HepG2 (cell line): Measurements from ENCODE around the gene GTF2I. TPM values are rescaled to one million over a fixed set of nuclear protein-coding genes. Genes with fewer than 3 reads are reported as not detected.
A peak's percentile ranks its signal among the peaks of the same experiment; 100 is the strongest.

Experiments
- ARNT2 ChIP-seq: sonication (generic); formaldehyde crosslinking; IDR thresholded peaks from 2 replicates; pipeline ENCODE4 v1.8.0; 2022; ENCODE audit warnings: mild to moderate bottlenecking, low read depth, missing genetic modification reagents, moderate library complexity
- BCL6 ChIP-seq: IDR thresholded peaks from 2 replicates; pipeline ENCODE4 v1.6.1; 2016; ENCODE audit warnings: missing genetic modification reagents, missing compliant biosample characterization
- CSRNP1 ChIP-seq: sonication (generic); formaldehyde crosslinking; IDR thresholded peaks from 2 replicates; pipeline ENCODE4 v1.8.1; 2023; ENCODE audit warnings: mild to moderate bottlenecking, missing genetic modification reagents
- ELF3 ChIP-seq: IDR thresholded peaks from 2 replicates; pipeline ENCODE4 v1.6.1; 2016; ENCODE audit warnings: missing genetic modification reagents, missing compliant biosample characterization
- HNF4G ChIP-seq, 2 experiments: sonication (generic) in 1 of 2; formaldehyde crosslinking in 1 of 2; IDR thresholded peaks; 2 replicates each; pipeline versions ENCODE4 v1.4.0 to v1.6.1; 2011 to 2020; ENCODE audit warnings: borderline replicate concordance in 2 of 2, low read depth in 2 of 2, mild to moderate bottlenecking in 2 of 2, low read length in 1 of 2, missing genetic modification reagents in 1 of 2, moderate library complexity in 1 of 2
- ISX ChIP-seq: sonication (generic); formaldehyde crosslinking; conservative IDR thresholded peaks from 2 replicates; pipeline ENCODE4 v1.5.0; 2020; ENCODE audit warnings: missing genetic modification reagents
- NBN ChIP-seq: fragments of 450-650 bp; conservative IDR thresholded peaks from 2 replicates; pipeline ENCODE4 v1.6.1; 2017
- NR2F2 ChIP-seq: IDR thresholded peaks from 2 replicates; pipeline ENCODE4 v1.6.1; 2012; ENCODE audit warnings: low read depth, inconsistent platforms, borderline replicate concordance
- POLR2AphosphoS2 ChIP-seq: IDR thresholded peaks from 2 replicates; pipeline ENCODE4 v1.6.1; 2011; ENCODE audit warnings: low read depth, low read length, improper control_type of control experiment
- SOX6 ChIP-seq, 2 experiments: fragments of 450-650 bp in 1 of 2; sonication (generic) in 1 of 2; formaldehyde crosslinking in 1 of 2; IDR thresholded peaks; 2 replicates each; pipeline versions ENCODE4 v1.4.0 to v1.6.1; 2017 to 2020; ENCODE audit warnings: antibody characterized with exemption in 1 of 2, mild to moderate bottlenecking in 1 of 2, missing genetic modification reagents in 1 of 2
- STAT5B ChIP-seq: sonication (generic); formaldehyde crosslinking; IDR thresholded peaks from 2 replicates; pipeline ENCODE4 v1.4.0; 2020; ENCODE audit warnings: missing genetic modification reagents
- TARDBP ChIP-seq: sonication (generic); formaldehyde crosslinking; IDR thresholded peaks from 2 replicates; pipeline ENCODE4 v1.8.0; 2022; ENCODE audit warnings: mild to moderate bottlenecking, missing genetic modification reagents
- TBX2 ChIP-seq: sonication (generic); formaldehyde crosslinking; IDR thresholded peaks from 2 replicates; pipeline ENCODE4 v1.5.0; 2020; ENCODE audit warnings: missing genetic modification reagents, mild to moderate bottlenecking, borderline replicate concordance
- TCF7 ChIP-seq: sonication (generic); IDR thresholded peaks from 2 replicates; pipeline ENCODE4 v1.6.1; 2016; ENCODE audit warnings: antibody characterized with exemption, low read depth
- YEATS2 ChIP-seq: sonication (generic); formaldehyde crosslinking; IDR thresholded peaks from 2 replicates; pipeline ENCODE4 v1.4.0; 2020; ENCODE audit warnings: missing genetic modification reagents, borderline replicate concordance
- ZNF138 ChIP-seq: sonication (generic); formaldehyde crosslinking; IDR thresholded peaks from 2 replicates; pipeline ENCODE4 v1.5.0; 2020; ENCODE audit warnings: mild to moderate bottlenecking, low read depth, missing genetic modification reagents
- ZNF232 ChIP-seq: sonication (generic); formaldehyde crosslinking; IDR thresholded peaks from 2 replicates; pipeline ENCODE4 v1.4.0; 2020; ENCODE audit warnings: missing genetic modification reagents, borderline replicate concordance
- ZNF263 ChIP-seq: sonication (generic); formaldehyde crosslinking; IDR thresholded peaks from 2 replicates; pipeline ENCODE4 v1.4.0; 2020; ENCODE audit warnings: missing genetic modification reagents
- ZNF709 ChIP-seq: sonication (generic); formaldehyde crosslinking; IDR thresholded peaks from 2 replicates; pipeline ENCODE4 v1.5.0; 2020; ENCODE audit warnings: mild to moderate bottlenecking, missing genetic modification reagents
- ZNF788 ChIP-seq: sonication (generic); formaldehyde crosslinking; IDR thresholded peaks from 2 replicates; pipeline ENCODE4 v1.5.0; 2020; ENCODE audit warnings: mild to moderate bottlenecking, missing genetic modification reagents, borderline replicate concordance
- polyA plus RNA-seq, 8 experiments: library from polyadenylated mRNA; depleted of rRNA in 3 of 8; stranded (reverse) in 7 of 8; unstranded in 1 of 8; fragments of >200 nt; fragmentation: Illumina TruSeq in 4 of 8; extraction: Trizol in 4 of 8; gene quantifications; 2 replicates each; pipeline versions ENCODE4 v1.2.1 to v1.2.3, GENCODE V29; 2011 to 2016; ENCODE audit warnings: low read depth in 4 of 8, missing spikeins in 1 of 8, mixed read lengths in 1 of 8; ENCODE audit not compliant: insufficient read depth in 1 of 8
- total RNA-seq, 5 experiments: library from RNA; depleted of rRNA; stranded (reverse); fragments of >200 nt; fragmentation: Illumina TruSeq; extraction: Trizol; gene quantifications; 2 replicates each; pipeline ENCODE4 v1.2.3, GENCODE V29; 2016; ENCODE audit warnings: low read depth in 1 of 5
- TF ChIP-seq, protein P1 (sequence below): IDR thresholded peaks from 2 replicates; pipeline ENCODE4 v1.6.1; 2016
- TF ChIP-seq, protein P2 (sequence below): sonication (generic); formaldehyde crosslinking; IDR thresholded peaks from 2 replicates; pipeline ENCODE4 v1.4.0; 2020; ENCODE audit warnings: missing genetic modification reagents
- TF ChIP-seq, protein P3 (sequence below): sonication (generic); formaldehyde crosslinking; IDR thresholded peaks from 2 replicates; pipeline ENCODE4 v1.4.0; 2020; ENCODE audit warnings: mild to moderate bottlenecking, missing genetic modification reagents

GTF2I gene
- total and polyA plus RNA-seq, 2 of the 13 experiments (the other 11 are each of a cell fraction or from before 2014, with no cell fraction given), result 74.6 to 125 TPM

DNA sequence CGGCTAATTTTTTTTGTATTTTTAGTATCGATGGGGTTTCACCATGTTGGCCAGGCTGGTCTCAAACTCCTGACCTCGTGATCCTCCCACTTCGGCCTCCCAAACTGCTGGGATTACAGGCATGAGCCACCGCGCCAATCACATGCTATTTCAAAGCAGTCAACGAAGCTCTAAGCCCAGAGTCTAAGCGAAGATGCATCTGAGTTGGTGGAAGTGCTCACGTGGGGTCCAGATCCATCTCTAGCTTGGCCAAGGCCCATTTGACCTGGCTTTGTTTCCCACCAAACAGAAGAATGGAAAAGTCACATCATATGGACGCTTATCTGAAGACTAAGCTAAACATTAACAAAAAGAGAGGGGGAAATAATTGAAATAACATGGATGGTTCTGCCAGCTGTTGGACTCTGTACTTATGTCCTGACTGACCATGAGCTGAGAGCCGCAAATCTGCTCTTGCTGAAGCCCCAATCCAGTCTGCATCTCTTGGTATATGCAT, 3.8 kb upstream of the GTF2I start (continued):
- no peak for TF ChIP-seq SOX6 (IDR thresholded peaks at IDR 0.05)
- peak; percentile 100 for TF ChIP-seq SOX6 (CRISPR knock-in tag; IDR thresholded peaks at IDR 0.05)
- TF ChIP-seq TCF7, result 0 out of 2 replicates have a peak, but pooled peaks have one; percentile 36
- TF ChIP-seq ZNF138 (CRISPR knock-in tag), result no peak
- TF ChIP-seq, protein P1, sequence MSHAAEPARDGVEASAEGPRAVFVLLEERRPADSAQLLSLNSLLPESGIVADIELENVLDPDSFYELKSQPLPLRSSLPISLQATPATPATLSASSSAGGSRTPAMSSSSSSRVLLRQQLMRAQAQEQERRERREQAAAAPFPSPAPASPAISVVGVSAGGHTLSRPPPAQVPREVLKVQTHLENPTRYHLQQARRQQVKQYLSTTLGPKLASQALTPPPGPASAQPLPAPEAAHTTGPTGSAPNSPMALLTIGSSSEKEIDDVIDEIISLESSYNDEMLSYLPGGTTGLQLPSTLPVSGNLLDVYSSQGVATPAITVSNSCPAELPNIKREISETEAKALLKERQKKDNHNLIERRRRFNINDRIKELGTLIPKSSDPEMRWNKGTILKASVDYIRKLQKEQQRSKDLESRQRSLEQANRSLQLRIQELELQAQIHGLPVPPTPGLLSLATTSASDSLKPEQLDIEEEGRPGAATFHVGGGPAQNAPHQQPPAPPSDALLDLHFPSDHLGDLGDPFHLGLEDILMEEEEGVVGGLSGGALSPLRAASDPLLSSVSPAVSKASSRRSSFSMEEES (CRISPR knock-in tag), result peak; percentile 83
- TF ChIP-seq CSRNP1 (CRISPR knock-in tag), result 0 out of 2 replicates have a peak, but pooled peaks have one; percentile 75
- TF ChIP-seq ELF3 (CRISPR knock-in tag), result peak; percentile 78
- peak; percentile 67 for TF ChIP-seq BCL6 (CRISPR knock-in tag)
- TF ChIP-seq ZNF709, result no peak
- peak; percentile 32; the same call in 1 of the 2 replicates for TF ChIP-seq ZNF788
- no peak for TF ChIP-seq POLR2AphosphoS2
- no peak for TF ChIP-seq STAT5B (CRISPR knock-in tag)
- peak; percentile 72; the same call in 1 of the 2 replicates for TF ChIP-seq ZNF232 (CRISPR knock-in tag)
- 0 out of 2 replicates have a peak, but pooled peaks have one; percentile 7 for TF ChIP-seq ZNF263 (CRISPR knock-in tag)
- TF ChIP-seq HNF4G (IDR thresholded peaks at IDR 0.05; ENCODE audit: borderline replicate concordance, low read depth, low read length), result peak; percentile 97
- TF ChIP-seq HNF4G (CRISPR knock-in tag; IDR thresholded peaks at IDR 0.05; ENCODE audit: borderline replicate concordance, low read depth), result peak; percentile 59; the same call in 1 of the 2 replicates
- TF ChIP-seq TARDBP, result peak; percentile 77; the same call in 1 of the 2 replicates
- no peak for TF ChIP-seq NBN
- TF ChIP-seq ARNT2 (CRISPR knock-in tag), result peak; percentile 60; the same call in 1 of the 2 replicates
- TF ChIP-seq ISX, result no peak
- TF ChIP-seq TBX2, result peak; percentile 68; the same call in 1 of the 2 replicates
- TF ChIP-seq, protein P2, sequence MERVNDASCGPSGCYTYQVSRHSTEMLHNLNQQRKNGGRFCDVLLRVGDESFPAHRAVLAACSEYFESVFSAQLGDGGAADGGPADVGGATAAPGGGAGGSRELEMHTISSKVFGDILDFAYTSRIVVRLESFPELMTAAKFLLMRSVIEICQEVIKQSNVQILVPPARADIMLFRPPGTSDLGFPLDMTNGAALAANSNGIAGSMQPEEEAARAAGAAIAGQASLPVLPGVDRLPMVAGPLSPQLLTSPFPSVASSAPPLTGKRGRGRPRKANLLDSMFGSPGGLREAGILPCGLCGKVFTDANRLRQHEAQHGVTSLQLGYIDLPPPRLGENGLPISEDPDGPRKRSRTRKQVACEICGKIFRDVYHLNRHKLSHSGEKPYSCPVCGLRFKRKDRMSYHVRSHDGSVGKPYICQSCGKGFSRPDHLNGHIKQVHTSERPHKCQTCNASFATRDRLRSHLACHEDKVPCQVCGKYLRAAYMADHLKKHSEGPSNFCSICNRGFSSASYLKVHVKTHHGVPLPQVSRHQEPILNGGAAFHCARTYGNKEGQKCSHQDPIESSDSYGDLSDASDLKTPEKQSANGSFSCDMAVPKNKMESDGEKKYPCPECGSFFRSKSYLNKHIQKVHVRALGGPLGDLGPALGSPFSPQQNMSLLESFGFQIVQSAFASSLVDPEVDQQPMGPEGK (CRISPR knock-in tag), result peak; percentile 59
- TF ChIP-seq YEATS2 (CRISPR knock-in tag), result peak; percentile 23; the same call in 1 of the 2 replicates
- peak; percentile 78 for TF ChIP-seq NR2F2
- TF ChIP-seq, protein P3, sequence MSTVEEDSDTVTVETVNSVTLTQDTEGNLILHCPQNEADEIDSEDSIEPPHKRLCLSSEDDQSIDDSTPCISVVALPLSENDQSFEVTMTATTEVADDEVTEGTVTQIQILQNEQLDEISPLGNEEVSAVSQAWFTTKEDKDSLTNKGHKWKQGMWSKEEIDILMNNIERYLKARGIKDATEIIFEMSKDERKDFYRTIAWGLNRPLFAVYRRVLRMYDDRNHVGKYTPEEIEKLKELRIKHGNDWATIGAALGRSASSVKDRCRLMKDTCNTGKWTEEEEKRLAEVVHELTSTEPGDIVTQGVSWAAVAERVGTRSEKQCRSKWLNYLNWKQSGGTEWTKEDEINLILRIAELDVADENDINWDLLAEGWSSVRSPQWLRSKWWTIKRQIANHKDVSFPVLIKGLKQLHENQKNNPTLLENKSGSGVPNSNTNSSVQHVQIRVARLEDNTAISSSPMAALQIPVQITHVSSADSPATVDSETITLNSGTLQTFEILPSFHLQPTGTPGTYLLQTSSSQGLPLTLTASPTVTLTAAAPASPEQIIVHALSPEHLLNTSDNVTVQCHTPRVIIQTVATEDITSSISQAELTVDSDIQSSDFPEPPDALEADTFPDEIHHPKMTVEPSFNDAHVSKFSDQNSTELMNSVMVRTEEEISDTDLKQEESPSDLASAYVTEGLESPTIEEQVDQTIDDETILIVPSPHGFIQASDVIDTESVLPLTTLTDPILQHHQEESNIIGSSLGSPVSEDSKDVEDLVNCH (CRISPR knock-in tag), result no peak
